ENCODE data around the gene MYL2. TPM values are rescaled to one million over a fixed set of nuclear protein-coding genes. Genes with fewer than 3 reads are reported as not detected.

MYL2 gene
- total RNA-seq, 1 donor from 2014 or later = not detected

DNA sequence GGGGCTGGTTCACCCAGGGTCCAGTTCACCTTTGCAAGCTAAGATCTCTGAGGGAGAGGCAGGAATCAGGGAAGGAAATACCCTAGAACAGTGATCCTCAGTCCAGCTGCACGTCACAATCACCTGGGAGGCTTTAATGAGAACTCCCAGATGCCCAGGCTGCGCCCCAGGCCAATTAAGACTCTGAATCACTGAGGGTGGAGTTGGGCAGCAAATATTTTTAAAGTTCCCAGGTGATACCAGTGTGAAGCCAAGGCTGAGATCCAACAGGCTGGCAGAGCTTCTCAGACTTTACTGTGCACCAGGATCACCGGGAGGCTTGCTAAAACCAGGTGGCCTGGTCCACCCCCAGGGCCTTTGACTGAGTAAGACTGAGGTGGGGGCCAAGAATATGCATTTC lies 23.8 kb downstream of the MYL2 start:
- DNase-seq (ENCODE audit: low spot score) = no peak

GRCh38 chr12:110893956-110894355 lies 26.4 kb downstream of the MYL2 start:
- DNase-seq (ENCODE audit: low spot score) = no peak

GRCh38 chr12:110889361-110889760 lies 31.0 kb downstream of the MYL2 start:
- no peak for DNase-seq (ENCODE audit: low spot score)

GRCh38 chr12:110888256-110888991 lies 32.0 kb downstream of the MYL2 start:
- no peak for DNase-seq (ENCODE audit: low spot score)

- no peak for DNase-seq (ENCODE audit: low spot score)
Observed at GRCh38 chr12:110885152-110885840, 35.1 kb downstream of the MYL2 start.

DNA sequence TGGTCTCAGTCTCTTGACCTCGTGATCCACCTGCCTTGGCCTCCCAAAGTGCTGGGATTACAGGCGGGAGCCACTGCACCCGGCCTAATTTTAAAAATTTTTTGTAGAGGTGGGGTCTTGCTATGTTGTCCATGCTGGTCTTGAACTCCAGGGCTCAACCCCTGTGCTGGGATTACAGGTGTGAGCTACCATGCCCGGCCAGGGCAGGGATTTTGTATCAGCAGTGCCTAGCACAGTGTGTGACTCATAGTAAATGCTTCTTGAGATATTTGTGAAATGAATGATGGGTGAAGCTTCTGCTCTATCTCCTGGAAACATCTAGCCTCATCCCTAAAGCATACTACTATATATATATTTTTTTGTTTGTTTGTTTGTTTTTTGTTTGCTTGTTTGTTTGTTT lies 37.1 kb downstream of the MYL2 start:
- no peak for DNase-seq (ENCODE audit: low spot score)

GRCh38 chr12:110880651-110881050 lies 39.7 kb downstream of the MYL2 start:
- no peak for DNase-seq (ENCODE audit: low spot score)

DNA sequence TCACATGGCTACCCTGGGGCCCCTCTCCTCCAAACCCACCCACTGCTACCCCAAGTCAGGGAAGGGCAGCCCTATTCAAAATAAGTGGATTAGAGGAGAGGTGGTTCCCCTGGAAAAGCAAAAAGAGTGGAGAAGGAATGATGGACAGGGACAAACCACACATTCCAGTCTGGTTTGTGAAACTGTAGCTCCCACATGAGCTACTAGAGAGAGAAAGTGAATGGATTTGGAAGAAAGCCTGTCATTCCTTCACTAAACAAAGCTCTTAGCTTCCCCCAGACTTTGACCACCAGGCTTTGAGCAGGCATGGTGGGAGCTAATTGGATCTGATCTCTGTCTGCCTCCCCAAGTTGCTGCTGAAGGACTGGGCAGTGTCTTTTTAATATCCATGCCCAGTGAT lies 45.6 kb downstream of the MYL2 start:
- DNase-seq (ENCODE audit: low spot score) = no peak

- no peak for DNase-seq (ENCODE audit: low spot score)
Observed at GRCh38 chr12:110874351-110874750, 46.0 kb downstream of the MYL2 start.

DNA sequence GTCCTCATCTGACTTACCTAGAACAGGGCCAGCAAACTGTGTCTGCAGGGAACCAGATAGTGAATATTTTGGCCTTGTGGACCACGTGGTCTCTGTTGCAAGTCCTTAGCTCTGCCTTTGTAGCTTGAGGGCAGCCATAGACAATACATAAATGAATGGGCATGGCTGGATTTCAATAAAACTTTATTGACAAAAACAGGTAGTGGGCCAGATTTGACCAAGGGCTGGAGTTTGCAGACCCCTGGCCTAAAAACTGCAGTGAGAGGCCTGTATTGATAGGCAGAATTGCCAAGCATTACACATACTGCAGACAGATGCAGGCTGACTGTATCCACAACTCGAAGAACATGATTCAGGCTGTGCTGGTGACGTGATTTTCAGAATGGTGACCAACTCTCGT lies 48.3 kb downstream of the MYL2 start:
- no peak for DNase-seq (ENCODE audit: low spot score)

DNA sequence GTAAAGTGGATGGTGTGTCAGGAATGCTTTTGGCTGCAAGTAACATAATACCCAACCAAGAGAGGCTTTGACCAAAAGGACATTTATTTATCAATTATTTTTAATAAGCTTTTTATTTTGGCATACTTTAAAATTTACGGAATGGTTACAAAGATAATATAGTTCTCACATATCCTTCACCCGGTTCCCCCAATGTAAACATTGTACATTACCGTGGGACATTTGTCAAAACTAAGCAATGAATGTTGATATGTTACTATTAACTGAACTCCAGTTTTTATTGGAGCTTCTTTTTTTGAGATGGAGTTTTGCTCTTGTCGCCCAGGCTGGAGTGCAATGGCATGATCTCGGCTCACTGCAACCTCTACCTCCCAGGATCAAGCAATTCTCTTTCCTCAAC lies 50.6 kb downstream of the MYL2 start:
- no peak for DNase-seq (ENCODE audit: low spot score)

DNA sequence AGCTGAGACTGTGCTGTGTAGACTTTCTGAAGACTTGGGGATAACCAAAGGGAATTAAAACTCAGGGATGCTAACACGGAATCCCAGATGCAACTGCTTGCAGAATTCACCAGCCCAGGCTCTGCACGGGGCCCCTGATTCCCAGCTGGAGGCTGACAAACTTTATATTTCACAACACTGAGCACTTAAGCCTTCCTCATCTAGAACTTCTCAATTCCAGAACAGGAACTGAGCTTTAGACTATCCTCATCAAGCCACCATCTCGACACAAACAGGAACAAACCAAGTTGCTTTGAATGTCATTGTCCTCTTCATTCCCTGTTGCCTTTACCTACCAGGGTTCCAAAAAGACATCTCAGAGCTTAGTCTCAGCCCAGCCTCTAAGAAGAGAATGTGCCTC lies 51.4 kb downstream of the MYL2 start:
- DNase-seq (ENCODE audit: low spot score) = no peak

GRCh38 chr12:110865521-110865920 lies 54.9 kb downstream of the MYL2 start:
- no peak for DNase-seq (ENCODE audit: low spot score)

- DNase-seq (ENCODE audit: low spot score) = no peak
Observed at GRCh38 chr12:110863161-110863560, 57.2 kb downstream of the MYL2 start.

- no peak for DNase-seq (ENCODE audit: low spot score)
Observed at GRCh38 chr12:110862329-110862728, 58.0 kb downstream of the MYL2 start.

GRCh38 chr12:110861729-110862128 lies 58.6 kb downstream of the MYL2 start:
- no peak for DNase-seq (ENCODE audit: low spot score)

Other genes with a start within 250 kb of the MYL2 start
- 7.1 TPM for gene HVCN1, start 231.5 kb downstream of the MYL2 start, total RNA-seq
- gene PPP1CC, start 177.7 kb downstream of the MYL2 start, total RNA-seq = 101 TPM
- not detected for gene CCDC63, start 73.6 kb downstream of the MYL2 start, total RNA-seq
- gene CUX2, start 113.6 kb upstream of the MYL2 start, total RNA-seq = 0.60 TPM